Peyer's patch (tissue), 4 donors: ENCODE data around the gene MAP4K3.

ENCODE experiments used
- POLR2A ChIP-seq, 2 donors: fragments of 450-650 bp; IDR thresholded peaks; one replicate each; pipeline ENCODE4 v1.5.1; 2017; ENCODE audit warnings: antibody characterized with exemption in 2 of 2, mild to moderate bottlenecking in 2 of 2, moderate library complexity in 2 of 2
- TF ChIP-seq, protein P1 (sequence below), 6 experiments: fragments of 450-650 bp in 4 of 6; fragments of 200-600 bp in 2 of 6; sonication (generic) in 1 of 6; IDR thresholded peaks; one replicate each; pipeline ENCODE4 v1.5.1; 2017 to 2019; ENCODE audit warnings: antibody characterized with exemption in 6 of 6, mild to moderate bottlenecking in 3 of 6, moderate library complexity in 1 of 6

DNA sequence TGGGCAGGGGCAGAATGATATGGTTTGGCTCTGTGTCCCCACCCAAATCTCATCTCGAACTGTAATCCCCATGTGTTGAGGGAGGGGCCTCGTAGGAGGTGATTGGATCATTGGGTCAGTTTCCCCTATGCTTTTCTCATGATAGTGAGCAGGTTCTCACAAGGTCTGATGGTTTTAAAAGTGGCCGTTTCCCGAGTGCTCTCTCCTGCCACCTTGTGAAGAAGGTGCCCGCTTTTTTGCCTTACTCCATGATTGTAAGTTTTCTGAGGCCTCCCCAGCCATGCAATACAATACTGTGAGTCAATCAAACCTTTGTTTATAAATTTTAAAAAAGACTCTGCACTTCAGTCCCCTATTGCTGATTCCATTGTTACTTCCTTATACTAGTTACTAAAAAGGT is 110.4 kb downstream of the MAP4K3 start:
- TF ChIP-seq, protein P1, sequence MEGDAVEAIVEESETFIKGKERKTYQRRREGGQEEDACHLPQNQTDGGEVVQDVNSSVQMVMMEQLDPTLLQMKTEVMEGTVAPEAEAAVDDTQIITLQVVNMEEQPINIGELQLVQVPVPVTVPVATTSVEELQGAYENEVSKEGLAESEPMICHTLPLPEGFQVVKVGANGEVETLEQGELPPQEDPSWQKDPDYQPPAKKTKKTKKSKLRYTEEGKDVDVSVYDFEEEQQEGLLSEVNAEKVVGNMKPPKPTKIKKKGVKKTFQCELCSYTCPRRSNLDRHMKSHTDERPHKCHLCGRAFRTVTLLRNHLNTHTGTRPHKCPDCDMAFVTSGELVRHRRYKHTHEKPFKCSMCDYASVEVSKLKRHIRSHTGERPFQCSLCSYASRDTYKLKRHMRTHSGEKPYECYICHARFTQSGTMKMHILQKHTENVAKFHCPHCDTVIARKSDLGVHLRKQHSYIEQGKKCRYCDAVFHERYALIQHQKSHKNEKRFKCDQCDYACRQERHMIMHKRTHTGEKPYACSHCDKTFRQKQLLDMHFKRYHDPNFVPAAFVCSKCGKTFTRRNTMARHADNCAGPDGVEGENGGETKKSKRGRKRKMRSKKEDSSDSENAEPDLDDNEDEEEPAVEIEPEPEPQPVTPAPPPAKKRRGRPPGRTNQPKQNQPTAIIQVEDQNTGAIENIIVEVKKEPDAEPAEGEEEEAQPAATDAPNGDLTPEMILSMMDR (IDR thresholded peaks at IDR 0.05): no peak
- no peak for TF ChIP-seq POLR2A (IDR thresholded peaks at IDR 0.05)
